NCI-H2171 (cell line): Measurements from ENCODE around the gene IVD.

Experiments used
- DNase-seq: peaks from one replicate; lab custom pipeline; 2025; lab: John Stamatoyannopoulos, UW

Gene IVD

GRCh38 chr15:40459391-40460015, 53.9 kb downstream of the IVD start:
- no peak for DNase-seq

- no peak for DNase-seq
Measured at GRCh38 chr15:40460404-40460803, 54.8 kb downstream of the IVD start.

GRCh38 chr15:40461958-40462357, 56.4 kb downstream of the IVD start:
- DNase-seq = no peak

DNA sequence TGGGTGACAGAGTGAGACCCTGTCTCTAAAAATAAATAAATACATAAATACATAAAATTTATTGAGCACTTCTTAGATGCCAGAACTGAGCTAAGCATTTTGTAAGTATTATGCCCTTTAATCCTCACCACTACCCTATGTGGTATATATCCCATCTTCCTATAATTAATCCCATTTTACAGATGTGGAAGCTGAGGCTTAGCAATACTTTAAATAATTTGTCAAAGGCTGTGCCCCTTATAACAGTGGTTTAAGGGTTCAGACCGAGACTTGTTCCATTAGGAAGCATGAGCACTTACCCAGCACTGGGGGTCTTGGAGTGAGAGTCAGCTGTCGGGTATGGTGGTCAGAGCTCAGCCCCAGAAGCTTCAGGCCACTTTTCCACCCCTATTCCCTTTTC, 57.7 kb downstream of the IVD start:
- DNase-seq = no peak

DNA sequence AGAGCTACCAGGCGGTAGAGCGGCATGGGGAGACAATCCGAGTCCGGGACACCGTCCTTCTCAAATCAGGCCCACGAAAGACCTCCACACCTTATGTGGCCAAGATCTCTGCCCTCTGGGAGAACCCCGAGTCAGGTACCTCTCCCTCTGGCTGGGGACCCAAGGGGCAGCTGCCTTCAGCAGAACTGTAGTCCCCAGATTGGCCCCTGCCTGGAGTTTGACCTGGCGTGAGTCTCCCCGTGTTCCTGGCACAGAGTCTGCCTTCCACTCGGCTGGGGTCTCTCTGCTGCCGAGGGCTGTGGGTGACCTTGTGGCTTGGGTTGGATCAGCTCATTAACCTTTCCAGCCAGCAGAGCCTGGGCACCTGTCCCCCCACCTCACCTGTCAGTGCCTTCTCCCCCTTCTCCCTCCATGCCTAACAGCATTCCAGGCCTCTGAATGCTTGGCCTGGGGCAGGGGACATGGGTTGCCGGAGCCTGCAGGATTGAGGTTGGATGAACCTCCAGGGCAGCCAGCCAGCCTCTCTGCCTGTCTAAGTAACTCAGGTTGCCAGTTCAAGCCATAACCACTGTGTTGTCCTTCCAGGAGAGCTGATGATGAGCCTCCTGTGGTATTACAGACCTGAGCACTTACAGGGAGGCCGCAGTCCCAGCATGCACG, 58.4 kb downstream of the IVD start:
- no peak for DNase-seq

GRCh38 chr15:40464595-40465185, 59.1 kb downstream of the IVD start:
- DNase-seq = no peak

- DNase-seq = no peak
Measured at GRCh38 chr15:40465939-40466338, 60.3 kb downstream of the IVD start.

DNA sequence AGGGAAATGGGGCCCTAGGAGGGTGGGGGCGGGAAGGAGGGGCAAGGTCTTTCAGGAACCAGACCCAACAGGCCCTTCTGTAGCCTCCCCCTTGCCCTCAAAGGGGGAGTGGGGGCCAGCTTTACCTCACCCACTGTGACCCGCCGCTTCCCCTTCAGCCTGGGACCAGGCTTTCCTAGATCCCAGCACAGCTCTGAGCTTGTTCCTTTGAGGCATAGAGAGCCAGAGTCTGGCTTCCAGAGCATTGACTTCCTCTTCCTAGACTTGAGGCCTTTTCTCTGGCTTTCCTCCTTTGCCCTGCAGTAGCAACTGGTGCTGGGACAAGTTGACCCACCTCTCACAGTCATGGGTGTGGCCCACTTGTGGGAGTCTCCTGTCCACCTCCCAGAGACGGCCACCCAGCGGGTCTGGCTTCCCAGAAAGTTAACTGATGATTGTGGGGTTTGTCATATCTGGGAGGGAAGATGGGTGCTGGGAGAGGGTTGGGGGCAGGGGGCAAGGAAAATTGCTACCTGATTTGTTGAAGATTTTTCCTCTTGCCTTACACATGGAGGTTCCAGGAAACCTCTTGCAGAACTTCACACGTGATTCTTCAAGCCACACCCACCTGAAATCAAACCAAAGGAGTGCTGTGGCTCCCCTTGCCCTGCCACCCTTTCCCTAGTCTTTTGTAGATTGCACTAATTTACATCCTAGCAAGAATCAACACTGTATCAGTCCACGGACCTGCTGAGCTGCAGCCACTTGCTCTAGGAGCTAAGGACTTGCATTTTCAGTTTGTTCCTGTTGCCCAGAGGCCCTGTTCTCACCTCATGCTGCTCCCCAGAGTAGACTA, 61.0 kb downstream of the IVD start:
- DNase-seq = no peak

- no peak for DNase-seq
Measured at GRCh38 chr15:40467261-40467615, 61.6 kb downstream of the IVD start.

- no peak for DNase-seq
Measured at GRCh38 chr15:40468898-40469331, 63.3 kb downstream of the IVD start.

DNA sequence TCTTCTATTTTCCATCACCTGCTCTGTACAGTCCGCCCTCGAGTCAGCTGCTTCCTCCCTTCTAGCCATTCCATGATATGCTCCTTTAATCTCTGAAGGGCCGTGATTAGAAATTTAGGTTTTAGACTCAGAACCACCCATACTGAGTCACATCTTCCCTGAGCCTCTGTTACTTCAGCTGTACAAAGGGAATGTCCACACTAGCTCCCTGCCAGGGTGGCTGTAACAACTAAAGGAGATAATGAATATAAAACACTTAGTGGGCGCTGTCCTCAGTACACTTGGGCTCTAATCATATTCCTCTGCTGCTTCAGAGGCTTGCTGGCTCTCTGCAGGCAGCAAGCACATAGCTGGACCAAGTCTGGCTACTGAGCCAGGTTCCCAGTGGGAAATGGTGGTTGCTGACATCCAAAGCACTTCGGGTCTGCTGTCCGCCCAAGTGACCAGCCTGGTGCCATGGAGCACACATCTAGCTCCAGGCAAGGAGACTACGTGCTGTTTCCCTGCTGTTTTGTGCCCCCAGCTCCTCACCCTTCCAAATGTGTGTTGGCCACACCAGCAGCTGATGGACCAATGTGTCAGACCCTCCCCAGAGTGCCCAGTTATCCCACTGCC, 64.3 kb downstream of the IVD start:
- DNase-seq = no peak

DNA sequence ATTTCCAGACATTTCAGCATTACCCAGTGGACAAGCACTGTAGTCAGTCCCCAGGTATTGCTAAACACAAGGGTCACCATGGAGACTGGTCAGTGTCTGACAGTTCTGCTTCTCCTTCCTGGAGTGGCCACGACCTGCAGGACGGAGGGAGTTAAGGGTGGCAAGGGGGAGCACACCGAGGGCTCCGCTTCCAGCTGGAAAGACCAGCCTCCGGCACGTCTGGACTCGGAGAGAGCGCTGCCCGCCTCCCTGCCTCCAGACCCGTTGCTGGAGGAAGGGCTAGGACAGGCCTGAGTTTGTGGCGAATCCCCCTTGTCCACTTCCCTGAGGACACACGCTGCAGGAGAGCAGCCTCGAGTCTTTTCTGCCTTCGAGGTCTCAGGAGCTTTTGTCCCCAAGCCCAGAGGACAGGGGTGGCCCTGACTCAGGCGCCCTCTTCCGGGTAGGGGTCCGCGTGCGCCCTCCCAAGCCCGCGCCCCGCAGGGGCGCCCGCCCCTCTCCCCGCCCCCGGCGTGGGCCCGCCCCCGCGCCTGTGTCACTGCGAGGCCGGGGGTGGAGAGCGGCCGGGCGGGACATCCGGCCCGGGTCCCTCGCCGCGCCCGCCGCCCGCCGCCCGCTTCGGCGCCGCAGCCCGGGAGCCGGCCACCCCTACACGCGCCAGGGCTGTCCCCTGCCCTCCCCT, 65.0 kb downstream of the IVD start, which contains the start of gene CHST14:
TSS of gene CHST14 (plus strand) at position 562 of the 682 bp plus-strand sequence. CDS start 230 bp downstream, outside the sequence.
- peak; percentile 39 for DNase-seq
